CD4-positive, alpha-beta T cell treated with Interleukin-10 for 1 hour (primary cell): ENCODE results near the gene S100Z.
"Not testable (repeated sequence)": the region's sequence is repeated elsewhere in the genome, so short reads cannot be mapped to it uniquely, and the experiment has no call there.

ENCODE experiments used
- DNase-seq: peaks from one replicate; pipeline ENCODE4 v3.0.0-alpha.2; 2020

S100Z gene

GRCh38 chr5:76831110-76831452, 18.7 kb upstream of the S100Z start:
- DNase-seq: no peak

DNA sequence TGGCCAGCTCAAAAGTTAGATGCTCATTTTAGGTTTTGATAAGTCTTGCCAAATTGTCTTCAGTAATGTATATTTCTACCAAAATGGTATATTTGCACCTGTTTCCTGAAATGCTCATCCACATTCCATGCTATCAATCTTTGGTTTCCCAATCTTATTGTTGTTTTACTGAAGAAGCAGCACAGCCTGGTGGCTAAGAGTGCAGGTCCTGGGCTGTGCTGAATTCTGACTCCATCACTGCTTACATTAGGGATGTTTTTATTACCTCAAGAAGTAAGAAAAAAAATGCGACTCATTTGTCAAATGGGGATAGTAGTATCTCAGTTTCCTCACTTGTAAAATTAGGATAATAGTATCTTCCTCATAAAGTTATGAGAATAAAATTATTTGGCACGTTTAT, 13.6 kb upstream of the S100Z start:
- DNase-seq: no peak

DNA sequence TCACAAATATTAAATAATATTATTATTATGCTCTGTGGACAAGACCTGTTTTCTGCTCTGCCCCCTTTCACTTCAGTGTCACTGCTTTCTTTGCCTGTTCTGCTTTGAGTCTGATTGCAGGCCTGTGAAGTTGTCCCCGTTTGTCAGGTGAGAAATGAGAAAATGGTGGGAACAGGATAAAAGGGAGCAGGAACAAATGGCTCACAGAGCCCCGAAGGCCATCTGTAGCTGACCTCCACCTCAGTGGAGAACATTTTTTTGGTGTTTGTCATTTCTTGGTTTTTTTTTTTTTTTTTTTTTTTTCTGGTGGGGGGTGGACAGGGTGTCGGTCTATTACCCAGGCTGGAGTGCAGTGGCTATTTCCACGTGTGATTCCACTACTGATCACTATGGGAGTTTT, 13.2 kb upstream of the S100Z start:
- DNase-seq: no peak

- DNase-seq: no peak
These were observed 11.1 kb upstream of the S100Z start for GRCh38 chr5:76838481-76839261.

DNA sequence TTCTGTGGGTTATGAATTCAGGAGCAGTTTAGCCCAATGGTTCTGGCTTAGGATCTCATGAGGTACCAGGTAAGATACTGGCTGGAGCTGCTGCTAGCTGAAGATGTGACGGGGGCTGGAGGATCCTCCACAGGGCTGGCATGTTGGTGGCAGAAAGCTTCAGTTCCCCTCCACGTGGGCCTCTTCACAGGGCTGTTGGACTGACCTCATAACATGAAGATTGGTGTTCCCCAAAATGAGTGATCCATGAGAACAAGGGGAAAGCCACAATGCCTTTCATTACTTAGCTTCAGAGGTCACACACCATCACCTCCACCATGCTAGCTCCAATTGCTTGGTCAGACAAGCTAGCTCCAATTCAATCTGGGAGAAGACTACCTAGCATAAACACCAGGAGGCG, 8.5 kb upstream of the S100Z start:
- no peak for DNase-seq

- DNase-seq: no peak
These were observed 3.9 kb upstream of the S100Z start for GRCh38 chr5:76845890-76846289.

DNA sequence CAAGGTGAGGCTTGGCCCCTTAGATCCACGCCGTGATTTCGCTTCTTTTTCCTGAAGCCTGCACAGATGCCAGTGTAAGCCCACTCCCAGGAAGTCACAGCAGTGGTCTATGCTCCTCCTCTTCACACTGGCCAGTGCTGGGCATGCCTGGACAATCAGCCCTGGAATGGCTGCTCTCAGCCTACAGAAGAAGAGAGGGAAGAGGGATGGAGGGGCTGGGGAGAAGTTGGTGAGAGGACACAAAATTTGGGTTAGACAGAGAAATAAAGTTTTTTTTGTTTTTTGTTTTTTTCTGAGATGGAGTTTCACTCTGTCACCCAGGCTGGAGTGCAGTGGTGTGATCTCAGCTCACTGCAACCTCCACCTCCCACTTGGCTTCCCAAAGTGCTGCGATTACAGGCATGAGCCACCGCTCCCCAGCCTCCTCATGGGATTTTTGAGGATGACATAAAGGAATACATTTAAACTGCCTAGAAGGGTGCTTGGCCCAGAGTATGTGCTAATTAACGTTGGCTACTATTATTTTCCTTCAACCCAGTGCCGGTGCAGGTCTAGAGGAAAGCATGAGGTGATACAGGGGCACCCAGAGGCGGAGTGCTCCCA, 830 bp downstream of the S100Z start:
- DNase-seq: no peak

- no peak for DNase-seq
These were observed 2.0 kb downstream of the S100Z start for GRCh38 chr5:76851728-76852369.

- DNase-seq: no peak
These were observed 3.0 kb downstream of the S100Z start for GRCh38 chr5:76852772-76853171.

DNA sequence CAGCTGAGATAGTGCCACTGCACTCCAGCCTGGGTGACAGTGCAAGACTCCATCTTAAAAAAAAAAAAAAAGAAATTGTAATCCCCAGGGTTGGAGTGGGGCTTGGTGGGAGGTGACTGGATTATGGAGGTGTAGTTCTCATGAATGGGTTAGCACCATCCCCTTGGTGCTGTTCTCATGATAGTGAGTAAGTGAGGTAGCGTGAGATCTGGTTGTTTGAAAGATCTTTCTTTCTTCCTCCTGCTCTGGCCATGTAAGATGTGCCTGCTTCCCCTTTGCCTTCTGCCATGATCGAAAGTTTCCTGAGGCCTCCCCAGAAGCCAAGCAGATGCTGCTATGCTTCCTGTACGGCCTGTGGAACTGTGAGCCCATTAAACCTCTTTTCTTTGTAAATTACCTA, 3.9 kb downstream of the S100Z start:
- not testable (repeated sequence) for DNase-seq

DNA sequence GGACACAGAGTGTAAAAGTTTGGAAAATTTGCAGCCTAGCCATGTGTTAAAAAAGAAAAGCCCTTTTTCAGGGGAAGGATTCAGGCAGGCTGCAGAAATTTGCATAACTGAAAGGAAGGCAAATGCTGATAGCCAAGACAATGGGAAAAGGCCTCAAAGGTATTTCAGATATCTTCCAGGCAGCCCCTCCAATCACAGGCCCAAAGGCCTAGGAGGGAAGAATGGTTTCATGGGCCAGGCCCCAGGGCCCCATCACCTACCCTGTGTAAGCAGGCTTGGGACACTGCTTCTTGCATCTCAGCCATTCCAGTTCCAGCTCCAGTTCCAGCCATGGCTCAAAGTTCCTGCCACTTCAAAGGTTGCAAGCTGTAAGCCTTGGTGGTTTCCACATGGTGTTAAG, 4.8 kb downstream of the S100Z start:
- DNase-seq: no peak

DNA sequence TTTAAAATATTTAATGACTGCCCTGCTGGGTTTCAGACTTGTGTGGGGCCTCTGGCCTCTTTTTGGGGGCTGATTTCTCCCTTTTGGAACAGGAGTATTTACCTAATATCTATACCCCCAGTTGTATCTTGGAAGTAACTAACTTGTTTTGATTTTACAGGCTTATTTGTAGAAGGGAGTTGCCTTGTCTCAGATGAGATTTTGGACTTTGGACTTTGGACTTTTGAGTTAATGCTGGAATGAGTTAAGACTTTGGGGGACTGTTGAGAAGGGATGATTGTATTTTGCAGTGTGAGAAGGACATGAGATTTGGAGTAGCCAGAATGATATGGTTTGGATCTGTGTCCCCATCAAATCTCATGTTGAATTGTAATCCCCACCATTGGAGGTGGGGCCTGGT, 5.7 kb downstream of the S100Z start:
- not testable (repeated sequence) for DNase-seq

- DNase-seq: peak; percentile 52
These were observed 6.1 kb downstream of the S100Z start for GRCh38 chr5:76855961-76856360.

- DNase-seq: not testable (repeated sequence)
These were observed 7.0 kb downstream of the S100Z start for GRCh38 chr5:76856800-76857199.

- DNase-seq: no peak
These were observed 9.9 kb downstream of the S100Z start for GRCh38 chr5:76859591-76860247.

- DNase-seq: no peak
These were observed 11.8 kb downstream of the S100Z start for GRCh38 chr5:76861612-76862011.

- no peak for DNase-seq
These were observed 13.2 kb downstream of the S100Z start for GRCh38 chr5:76863001-76863400.

- DNase-seq: no peak
These were observed 16.7 kb downstream of the S100Z start for GRCh38 chr5:76866503-76866902.

DNA sequence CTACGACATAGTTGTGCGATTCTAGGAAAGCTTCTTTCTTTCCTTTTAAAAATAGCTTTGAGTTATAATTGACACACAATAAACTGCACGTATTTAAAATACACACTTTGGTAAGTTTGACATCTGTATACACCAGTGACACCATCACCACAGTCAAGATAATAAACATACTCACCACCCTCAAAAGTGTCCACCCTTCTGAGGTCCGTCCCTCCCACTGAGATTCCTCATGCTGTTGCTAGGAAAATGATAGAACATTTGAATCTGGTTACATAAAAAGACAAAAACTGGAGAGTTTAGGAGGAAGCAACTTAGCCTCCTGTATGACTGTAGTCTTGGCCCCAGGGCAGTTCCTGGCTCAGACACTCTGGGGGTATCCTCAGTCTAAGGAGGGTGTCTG, 17.2 kb downstream of the S100Z start:
- no peak for DNase-seq

GRCh38 chr5:76867827-76868693, 18.2 kb downstream of the S100Z start:
- peak; percentile 72 for DNase-seq

- no peak for DNase-seq
These were observed 20.2 kb downstream of the S100Z start for GRCh38 chr5:76870046-76870445.

DNA sequence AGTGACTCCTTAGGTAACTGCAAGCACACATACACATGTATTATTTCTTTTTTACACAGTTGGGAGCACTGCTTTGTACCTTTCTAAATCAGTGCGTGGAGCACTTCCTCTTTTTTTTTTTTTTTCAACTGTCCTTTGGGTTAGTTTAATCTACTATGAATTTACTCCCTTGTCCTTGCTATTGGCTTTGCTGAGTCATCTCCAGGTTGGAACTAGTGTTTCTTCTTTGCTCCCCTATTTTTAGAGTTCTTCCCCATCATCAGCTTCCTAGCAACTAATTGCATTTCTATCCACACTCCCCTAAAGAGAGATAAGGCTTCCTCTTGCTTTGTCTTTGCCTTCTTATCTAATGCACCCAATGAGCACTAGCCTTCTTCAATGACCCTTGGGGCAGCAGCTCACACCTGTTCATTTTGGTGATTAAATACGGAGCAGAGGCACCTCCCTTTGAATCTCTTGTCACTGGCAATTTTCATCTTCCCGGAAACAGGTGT, 24.3 kb downstream of the S100Z start:
- no peak for DNase-seq
